Esophagus squamous epithelium (tissue), 5 donors: ENCODE measurements around the gene MON1A. TPM values are rescaled to one million over a fixed set of nuclear protein-coding genes. Genes with fewer than 3 reads are reported as not detected.

Experiments used
- DNase-seq: peaks from one replicate; lab custom pipeline; 2025; lab: John Stamatoyannopoulos, UW
- H3K27ac ChIP-seq, 4 donors: fragments of 200-600 bp; sonication (generic); one replicate each; pipeline ENCODE4 v1.5.1; 2016 to 2019; ENCODE audit warnings: mild to moderate bottlenecking in 1 of 4
- H3K27me3 ChIP-seq, 4 donors: fragments of 200-600 bp; sonication (generic); 1 replicate in 3 of 4; 2 replicates in 1 of 4; pipeline versions ENCODE4 v1.5.1 to v1.6.0; 2017 to 2021; ENCODE audit warnings: antibody characterized with exemption in 1 of 4
- H3K36me3 ChIP-seq, 3 donors: fragments of 200-600 bp; sonication (generic); one replicate each; pipeline ENCODE4 v1.5.1; 2016 to 2019
- H3K4me1 ChIP-seq, 3 donors: fragments of 200-600 bp; sonication (generic); one replicate each; pipeline ENCODE4 v1.5.1; 2017 to 2019
- H3K4me3 ChIP-seq, 4 donors: fragments of 200-600 bp; sonication (generic); 1 replicate in 3 of 4; 2 replicates in 1 of 4; pipeline ENCODE4 v1.5.1; 2016 to 2019; ENCODE audit warnings: mild to moderate bottlenecking in 2 of 4, moderate library complexity in 1 of 4
- H3K9me3 ChIP-seq, 3 donors: fragments of 200-600 bp; sonication (generic); one replicate each; pipeline ENCODE4 v1.5.1; 2016 to 2019
- CTCF ChIP-seq, 6 experiments: fragments of 450-650 bp in 4 of 6; fragments of 200-600 bp in 2 of 6; sonication (generic) in 2 of 6; IDR thresholded peaks; one replicate each; pipeline ENCODE4 v1.5.1; 2016 to 2019; ENCODE audit warnings: antibody characterized with exemption in 6 of 6, mild to moderate bottlenecking in 4 of 6, moderate library complexity in 4 of 6
- POLR2A ChIP-seq, 4 donors: fragments of 450-650 bp; IDR thresholded peaks; one replicate each; pipeline ENCODE4 v1.6.1; 2017; ENCODE audit warnings: antibody characterized with exemption in 4 of 4, mild to moderate bottlenecking in 4 of 4, moderate library complexity in 3 of 4
- WGBS, 2 donors: methylation state at CpG; one replicate each; pipeline ENCODE4 v1.1.5; 2018; 5-methylcytosine and 5-hydroxymethylcytosine counted together
- intact Hi-C: fragments of 100-400 bp; cut with DNase I; formaldehyde crosslinking; loops from one replicate; pipeline ENCODE4 v1.15.0; 2022
- total RNA-seq, 4 donors: library from RNA; depleted of rRNA; stranded (reverse); fragments of >200 nt; gene quantifications; one replicate each; pipeline ENCODE4 v1.1.0, GENCODE V29; 2016
- donor health status: DM: yes; HTN: yes; CAD: no.

Gene MON1A
- total RNA-seq, 4 donors from 2014 or later = 12.9 to 17.2 (median 14.1) TPM

GRCh38 chr3:49878686-49879085 lies 50.9 kb downstream of the MON1A start:
- no peak for TF ChIP-seq POLR2A (IDR thresholded peaks at IDR 0.05)
- no peak for DNase-seq
- Histone ChIP-seq H3K4me1 (peaks cover 0 to 18% (median 0%) of the 10 kb centered on the region in 3 donors), H3K4me3 (no peak overlapping the region), H3K36me3 (no peaks in the 10 kb centered on the region), H3K27me3 (peaks cover 0 to 8% (median 0%) of the 10 kb centered on the region in 4 donors), H3K27ac (no peak overlapping the region), H3K9me3 (no peaks in the 10 kb centered on the region)
- intact Hi-C loops = no loop called here

GRCh38 chr3:49877716-49878115 lies 51.9 kb downstream of the MON1A start:
- Histone ChIP-seq H3K4me3 (no peak overlapping the region), H3K4me1 (peaks cover 0 to 18% (median 0%) of the 10 kb centered on the region in 3 donors), H3K27me3 (peaks cover 0 to 10% (median 0%) of the 10 kb centered on the region in 4 donors), H3K9me3 (no peaks in the 10 kb centered on the region), H3K27ac (no peak overlapping the region), H3K36me3 (no peaks in the 10 kb centered on the region)
- TF ChIP-seq POLR2A (IDR thresholded peaks at IDR 0.05) (no peak), CTCF (IDR thresholded peaks at IDR 0.05) (no peak)
- no peak for DNase-seq
- WGBS, 2 donors = 70% methylated on average over 2 of the region's 2 CpGs; no CpG with 5 or more reads in 1 of the 2 donors
- intact Hi-C loops = no loop called here

GRCh38 chr3:49876567-49876966 lies 53.0 kb downstream of the MON1A start:
- Histone ChIP-seq H3K36me3 (no peaks in the 10 kb centered on the region), H3K27me3 (peaks cover 0 to 22% (median 0%) of the 10 kb centered on the region in 4 donors), H3K9me3 (no peaks in the 10 kb centered on the region), H3K4me1 (peaks cover 0 to 8% (median 0%) of the 10 kb centered on the region in 3 donors), H3K27ac (no peak overlapping the region), H3K4me3 (no peak overlapping the region)
- no peak for DNase-seq
- TF ChIP-seq POLR2A (IDR thresholded peaks at IDR 0.05) (no peak), CTCF (IDR thresholded peaks at IDR 0.05) (no peak)
- intact Hi-C loops = no loop called here
- 72 to 100% methylated on average over 1 to 4 of the region's 5 CpGs for WGBS, 2 donors

GRCh38 chr3:49873623-49874022 lies 56.0 kb downstream of the MON1A start:
- no peak for DNase-seq
- H3K4me1 ChIP-seq = peaks cover 9 to 14% (median 12%) of the 10 kb centered on the region in 3 donors
- H3K36me3 ChIP-seq = no peaks in the 10 kb centered on the region
- intact Hi-C loops = no loop called here
- no peak overlapping the region for H3K4me3 ChIP-seq
- H3K27me3 ChIP-seq = peaks cover 4 to 44% (median 12%) of the 10 kb centered on the region in 4 donors
- H3K9me3 ChIP-seq = no peaks in the 10 kb centered on the region
- TF ChIP-seq CTCF (IDR thresholded peaks at IDR 0.05) (no peak), POLR2A (IDR thresholded peaks at IDR 0.05) (no peak)
- H3K27ac ChIP-seq = no peak overlapping the region
- 80% methylated on average over 2 of the region's 8 CpGs; no CpG with 5 or more reads in 1 of the 2 donors for WGBS, 2 donors

- H3K27ac ChIP-seq = no peak overlapping the region
- WGBS, 2 donors = 50 to 61% methylated on average over 2 to 3 of the region's 4 CpGs
- H3K4me3 ChIP-seq = no peak overlapping the region
- TF ChIP-seq POLR2A (IDR thresholded peaks at IDR 0.05) = no peak
- H3K27me3 ChIP-seq = peaks cover 4 to 52% (median 18%) of the 10 kb centered on the region in 4 donors
- H3K36me3 ChIP-seq = no peaks in the 10 kb centered on the region
- DNase-seq = no peak
- peaks cover 9 to 15% (median 12%) of the 10 kb centered on the region in 3 donors for H3K4me1 ChIP-seq
- intact Hi-C loops = no loop called here
- no peaks in the 10 kb centered on the region for H3K9me3 ChIP-seq
Observed at GRCh38 chr3:49872801-49873281, 56.8 kb downstream of the MON1A start.

GRCh38 chr3:49871531-49872153 lies 58.0 kb downstream of the MON1A start:
- Histone ChIP-seq H3K4me1 (peaks cover 9 to 15% (median 12%) of the 10 kb centered on the region in 3 donors), H3K36me3 (no peaks in the 10 kb centered on the region), H3K4me3 (no peak overlapping the region), H3K9me3 (no peaks in the 10 kb centered on the region), H3K27me3 (peaks cover 4 to 64% (median 18%) of the 10 kb centered on the region in 4 donors), H3K27ac (no peak overlapping the region)
- intact Hi-C loops = no loop called here
- DNase-seq = no peak
- 58% methylated on average over 3 to 8 of the region's 10 CpGs for WGBS, 2 donors
- TF ChIP-seq CTCF (IDR thresholded peaks at IDR 0.05) = no peak
- no peak for TF ChIP-seq POLR2A (IDR thresholded peaks at IDR 0.05)
